Activated naive CD8-positive, alpha-beta T cell (primary cell): ENCODE measurements around the gene LIFR.

Experiments used
- H3K27ac Mint-ChIP-seq: one replicate; pipeline ENCODE4 v1.8.0; 2021; ENCODE audit warnings: mixed read lengths
- H3K27me3 Mint-ChIP-seq: one replicate; pipeline ENCODE4 v1.8.0; 2021; ENCODE audit warnings: mixed read lengths
- H3K36me3 Mint-ChIP-seq: one replicate; pipeline ENCODE4 v1.8.0; 2021; ENCODE audit warnings: mixed read lengths
- H3K4me1 Mint-ChIP-seq: one replicate; pipeline ENCODE4 v1.8.0; 2021; ENCODE audit warnings: low read depth, mixed read lengths
- H3K4me3 Mint-ChIP-seq: one replicate; pipeline ENCODE4 v1.8.0; 2021; ENCODE audit warnings: mild to moderate bottlenecking, mixed read lengths
- H3K9me3 Mint-ChIP-seq: one replicate; pipeline ENCODE4 v1.8.0; 2021; ENCODE audit warnings: low read depth, mixed read lengths

The LIFR gene

DNA sequence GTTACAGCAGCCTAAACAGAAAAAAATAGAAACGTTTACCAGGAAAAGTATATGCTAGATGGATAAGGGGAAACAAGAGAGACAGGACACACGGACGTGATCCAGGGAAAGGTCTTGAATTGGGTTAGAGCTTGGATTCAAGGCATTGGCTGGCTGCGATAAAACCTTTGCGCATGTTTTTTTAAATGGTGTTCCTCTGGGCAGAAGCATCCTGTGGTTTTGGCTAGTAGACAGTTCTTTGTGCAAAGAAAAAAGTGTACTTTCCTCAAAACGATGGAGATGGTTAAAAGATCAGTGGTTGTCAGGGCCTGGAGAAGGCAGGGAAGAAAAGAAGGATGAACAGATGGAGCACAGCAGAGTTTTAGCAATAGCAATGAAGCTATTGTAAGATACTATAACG lies 37.5 kb upstream of the LIFR start:
- no peaks in the 10 kb centered on the region for H3K36me3 Mint-ChIP-seq
- peaks cover 10% of the 10 kb centered on the region for H3K27me3 Mint-ChIP-seq
- H3K4me1 Mint-ChIP-seq = no peaks in the 10 kb centered on the region
- no peaks in the 10 kb centered on the region for H3K9me3 Mint-ChIP-seq
- H3K4me3 Mint-ChIP-seq = no peak overlapping the region
- H3K27ac Mint-ChIP-seq = no peak overlapping the region

DNA sequence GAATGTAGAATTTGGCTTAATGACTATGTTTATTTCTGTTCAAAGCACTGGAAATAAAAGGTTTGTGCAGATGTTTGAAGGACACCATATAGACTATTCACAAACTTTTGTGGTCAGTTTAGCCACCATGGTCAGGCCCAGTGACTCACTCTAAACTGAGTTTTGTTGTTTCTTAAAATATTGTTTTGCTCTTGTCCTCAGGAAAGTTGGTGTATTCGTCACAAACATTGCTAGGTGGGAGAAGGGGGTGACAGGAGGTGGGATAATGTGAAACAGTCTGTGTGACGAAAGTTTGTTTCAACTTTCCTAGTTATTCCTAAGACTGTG lies 35.0 kb upstream of the LIFR start:
- H3K36me3 Mint-ChIP-seq = no peaks in the 10 kb centered on the region
- no peak overlapping the region for H3K4me3 Mint-ChIP-seq
- H3K27ac Mint-ChIP-seq = no peak overlapping the region
- H3K4me1 Mint-ChIP-seq = no peaks in the 10 kb centered on the region
- H3K27me3 Mint-ChIP-seq = peaks cover 6% of the 10 kb centered on the region
- H3K9me3 Mint-ChIP-seq = no peaks in the 10 kb centered on the region

DNA sequence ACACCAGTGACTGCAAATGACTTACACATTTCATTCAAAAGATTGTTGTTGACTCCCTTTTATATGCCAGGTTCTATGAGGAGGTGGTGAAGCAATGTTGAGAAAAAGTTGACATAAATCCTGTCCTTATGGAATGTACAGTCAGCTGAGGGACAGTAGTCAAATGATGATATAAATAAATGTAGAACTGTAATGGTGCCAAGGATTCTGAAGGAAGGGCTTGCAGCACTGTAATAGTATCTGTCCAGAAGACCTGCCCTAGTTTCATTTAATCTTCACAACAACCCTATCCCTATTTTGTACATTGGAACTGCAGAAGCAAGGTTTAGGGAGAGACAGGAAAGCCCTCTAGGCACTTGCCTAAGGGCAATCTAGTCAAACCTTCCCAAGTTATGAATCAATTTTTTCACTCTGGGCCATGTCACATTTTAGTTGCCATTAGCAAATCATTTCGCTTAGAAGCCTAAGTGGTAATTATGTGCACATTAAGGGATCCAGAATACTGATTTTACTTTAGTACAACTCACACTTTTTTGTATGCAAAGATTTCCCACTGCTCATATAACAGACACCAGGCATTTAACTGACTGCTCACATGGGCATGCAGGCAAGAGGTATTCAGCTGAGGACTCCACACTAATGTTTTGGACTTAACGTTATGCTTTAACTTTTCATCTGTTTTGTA lies 34.5 kb upstream of the LIFR start:
- Mint-ChIP-seq H3K27me3 (peaks cover 6% of the 10 kb centered on the region), H3K36me3 (no peaks in the 10 kb centered on the region), H3K9me3 (no peaks in the 10 kb centered on the region), H3K4me3 (no peak overlapping the region), H3K4me1 (no peaks in the 10 kb centered on the region), H3K27ac (no peak overlapping the region)

DNA sequence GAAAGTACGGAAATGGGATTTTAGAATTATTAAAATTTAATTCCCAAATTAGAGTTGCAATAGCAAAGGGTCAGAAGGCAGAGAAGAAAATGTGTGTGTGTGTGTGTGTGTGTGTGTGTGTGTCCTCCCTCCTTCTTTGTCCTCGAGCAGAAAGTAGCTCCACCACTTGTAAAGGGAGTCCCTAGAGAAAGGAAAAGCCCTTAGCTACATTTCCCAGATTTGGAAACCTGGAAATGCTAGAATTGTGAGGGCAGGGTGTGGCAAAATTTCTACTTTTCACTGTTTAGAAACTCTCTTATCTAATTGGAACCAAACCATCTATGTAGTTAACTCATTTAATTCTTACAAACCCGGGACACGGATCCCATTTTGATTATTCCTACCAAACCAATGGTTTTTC lies 33.2 kb upstream of the LIFR start:
- no peak overlapping the region for H3K4me3 Mint-ChIP-seq
- no peaks in the 10 kb centered on the region for H3K4me1 Mint-ChIP-seq
- H3K9me3 Mint-ChIP-seq = no peaks in the 10 kb centered on the region
- H3K36me3 Mint-ChIP-seq = no peaks in the 10 kb centered on the region
- H3K27ac Mint-ChIP-seq = no peak overlapping the region
- H3K27me3 Mint-ChIP-seq = peaks cover 3% of the 10 kb centered on the region

DNA sequence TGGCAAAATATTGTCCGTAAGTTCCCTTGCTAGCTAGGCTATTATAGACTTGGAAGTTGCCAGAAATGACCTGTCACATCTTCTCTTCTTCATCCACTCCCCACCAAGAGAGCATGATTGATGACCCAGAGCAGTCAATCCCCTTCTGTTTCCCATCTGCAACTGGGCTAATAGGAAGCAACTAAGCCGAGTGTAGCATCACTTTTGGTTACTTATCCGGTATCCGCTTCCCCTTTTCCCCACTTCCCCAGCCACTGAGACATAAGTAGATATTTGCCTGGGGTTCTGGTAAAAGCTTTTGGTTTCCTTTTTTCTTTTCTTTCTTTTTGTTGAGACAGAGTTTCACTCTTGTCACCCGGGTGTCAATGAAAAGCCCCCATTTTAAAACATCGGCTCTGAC lies 29.4 kb upstream of the LIFR start:
- Mint-ChIP-seq H3K4me1 (no peaks in the 10 kb centered on the region), H3K4me3 (no peak overlapping the region), H3K27ac (no peak overlapping the region), H3K36me3 (no peaks in the 10 kb centered on the region), H3K9me3 (no peaks in the 10 kb centered on the region), H3K27me3 (peaks cover 21% of the 10 kb centered on the region)

DNA sequence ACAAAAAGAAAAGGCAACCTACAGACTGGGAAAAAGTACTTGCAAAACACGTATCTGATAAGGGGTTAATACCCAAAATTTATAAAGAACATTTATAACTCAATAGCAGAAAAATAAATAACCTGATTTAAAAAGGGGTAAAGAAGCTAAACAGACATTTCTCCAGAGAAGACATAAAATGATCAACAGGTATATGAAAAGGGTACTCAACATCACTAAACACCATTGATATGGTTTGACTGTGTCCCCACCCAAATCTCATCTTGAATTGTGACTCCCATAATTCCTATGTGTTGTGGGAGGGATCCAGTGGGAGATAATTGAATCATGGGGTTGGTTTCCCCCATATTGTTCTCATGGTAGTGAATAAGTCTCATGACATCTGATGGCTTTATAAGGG lies 27.1 kb upstream of the LIFR start:
- no peaks in the 10 kb centered on the region for H3K4me1 Mint-ChIP-seq
- no peak overlapping the region for H3K4me3 Mint-ChIP-seq
- no peaks in the 10 kb centered on the region for H3K9me3 Mint-ChIP-seq
- H3K27ac Mint-ChIP-seq = no peak overlapping the region
- H3K27me3 Mint-ChIP-seq = peaks cover 30% of the 10 kb centered on the region
- no peaks in the 10 kb centered on the region for H3K36me3 Mint-ChIP-seq

DNA sequence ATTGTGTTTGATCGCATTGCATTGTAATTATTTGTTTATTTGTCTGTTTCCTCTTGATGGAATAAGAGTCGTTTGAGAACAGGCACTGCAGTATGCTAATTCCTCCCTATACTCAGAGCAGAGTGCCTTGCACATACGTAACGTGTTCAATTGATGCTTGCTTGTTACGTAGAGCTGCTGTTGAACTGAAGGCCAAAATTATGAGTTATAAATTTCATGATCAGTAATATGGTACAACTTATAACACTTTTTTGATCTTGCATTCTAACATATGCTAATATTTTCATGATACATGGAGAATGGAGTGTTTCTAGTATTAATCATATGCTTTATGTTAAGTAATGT lies 26.5 kb upstream of the LIFR start:
- Mint-ChIP-seq H3K9me3 (no peaks in the 10 kb centered on the region), H3K27me3 (peaks cover 30% of the 10 kb centered on the region), H3K4me3 (no peak overlapping the region), H3K27ac (no peak overlapping the region), H3K36me3 (no peaks in the 10 kb centered on the region), H3K4me1 (no peaks in the 10 kb centered on the region)

DNA sequence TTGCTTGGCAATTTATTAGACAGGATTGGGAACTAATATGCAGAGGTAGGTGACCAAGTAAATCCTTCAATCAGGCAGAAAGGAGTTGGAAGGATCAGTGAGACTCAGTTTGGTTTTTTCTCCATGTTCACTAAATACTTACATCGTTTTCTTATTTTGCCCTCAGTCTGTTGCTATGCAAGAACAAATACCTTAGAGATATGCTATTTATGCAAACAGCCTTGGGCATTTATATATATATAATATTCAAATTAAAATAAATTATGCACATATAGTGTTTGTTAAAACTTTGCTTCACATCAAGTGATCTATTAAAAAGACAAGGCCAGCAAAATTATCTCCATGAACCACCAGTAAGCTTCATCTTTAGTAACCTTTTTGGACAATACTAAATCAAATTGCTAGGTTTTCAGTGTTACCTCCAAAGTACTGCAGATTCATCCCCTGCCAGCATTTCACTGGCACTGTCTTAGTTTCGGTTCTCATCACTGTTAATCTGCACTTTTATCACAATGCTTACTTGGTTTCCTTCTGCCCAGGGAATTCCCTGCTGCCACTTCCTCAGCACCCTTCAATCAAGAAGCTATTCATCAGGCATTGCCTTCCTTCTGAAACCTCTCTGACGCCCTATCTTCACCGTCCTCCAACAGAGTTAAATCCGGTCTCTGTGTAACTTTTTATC lies 26.0 kb upstream of the LIFR start:
- H3K4me3 Mint-ChIP-seq = no peak overlapping the region
- H3K9me3 Mint-ChIP-seq = no peaks in the 10 kb centered on the region
- peaks cover 30% of the 10 kb centered on the region for H3K27me3 Mint-ChIP-seq
- no peaks in the 10 kb centered on the region for H3K36me3 Mint-ChIP-seq
- H3K27ac Mint-ChIP-seq = no peak overlapping the region
- no peaks in the 10 kb centered on the region for H3K4me1 Mint-ChIP-seq

DNA sequence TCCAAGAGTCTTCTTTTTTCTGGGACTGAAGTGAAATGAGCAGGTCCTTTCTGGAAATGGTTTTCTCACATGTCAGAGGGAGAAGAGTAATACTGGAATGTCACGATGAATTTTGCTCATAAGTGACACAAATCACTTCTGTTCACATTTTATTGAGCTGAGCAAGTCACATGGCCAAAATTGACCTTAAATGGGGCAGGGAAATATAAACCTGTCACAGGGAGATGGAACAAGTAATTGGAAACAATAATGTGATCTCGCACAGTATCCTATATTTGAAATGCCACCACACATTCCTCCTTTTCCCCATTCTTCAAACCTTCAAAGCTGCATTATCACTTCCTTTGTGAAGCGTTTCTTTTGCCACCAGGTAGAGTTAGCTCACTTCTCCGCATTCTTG lies 25.2 kb upstream of the LIFR start:
- Mint-ChIP-seq H3K9me3 (no peaks in the 10 kb centered on the region), H3K4me3 (no peak overlapping the region), H3K27me3 (peaks cover 29% of the 10 kb centered on the region), H3K27ac (no peak overlapping the region), H3K4me1 (no peaks in the 10 kb centered on the region), H3K36me3 (no peaks in the 10 kb centered on the region)

DNA sequence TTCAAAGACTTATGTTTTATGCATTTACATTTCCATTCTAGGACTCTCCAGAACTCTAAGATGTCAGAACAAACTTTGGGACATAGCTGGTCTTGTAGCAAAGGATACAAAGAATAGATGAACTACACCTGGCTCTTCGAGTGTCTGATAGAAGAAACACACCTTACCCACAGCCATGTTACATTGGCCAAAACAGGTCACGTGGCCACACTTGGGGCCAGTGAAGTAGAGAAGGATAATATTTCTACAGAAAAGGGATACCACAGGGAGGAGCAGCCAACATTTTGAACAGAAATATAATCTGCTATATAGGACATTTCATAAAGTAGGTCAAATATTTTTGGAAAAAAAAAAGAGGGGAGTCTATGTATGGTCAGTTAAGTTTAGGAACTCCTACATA lies 22.7 kb upstream of the LIFR start:
- Mint-ChIP-seq H3K9me3 (no peaks in the 10 kb centered on the region), H3K27ac (no peak overlapping the region), H3K4me3 (no peak overlapping the region), H3K36me3 (no peaks in the 10 kb centered on the region), H3K27me3 (peaks cover 26% of the 10 kb centered on the region), H3K4me1 (no peaks in the 10 kb centered on the region)

DNA sequence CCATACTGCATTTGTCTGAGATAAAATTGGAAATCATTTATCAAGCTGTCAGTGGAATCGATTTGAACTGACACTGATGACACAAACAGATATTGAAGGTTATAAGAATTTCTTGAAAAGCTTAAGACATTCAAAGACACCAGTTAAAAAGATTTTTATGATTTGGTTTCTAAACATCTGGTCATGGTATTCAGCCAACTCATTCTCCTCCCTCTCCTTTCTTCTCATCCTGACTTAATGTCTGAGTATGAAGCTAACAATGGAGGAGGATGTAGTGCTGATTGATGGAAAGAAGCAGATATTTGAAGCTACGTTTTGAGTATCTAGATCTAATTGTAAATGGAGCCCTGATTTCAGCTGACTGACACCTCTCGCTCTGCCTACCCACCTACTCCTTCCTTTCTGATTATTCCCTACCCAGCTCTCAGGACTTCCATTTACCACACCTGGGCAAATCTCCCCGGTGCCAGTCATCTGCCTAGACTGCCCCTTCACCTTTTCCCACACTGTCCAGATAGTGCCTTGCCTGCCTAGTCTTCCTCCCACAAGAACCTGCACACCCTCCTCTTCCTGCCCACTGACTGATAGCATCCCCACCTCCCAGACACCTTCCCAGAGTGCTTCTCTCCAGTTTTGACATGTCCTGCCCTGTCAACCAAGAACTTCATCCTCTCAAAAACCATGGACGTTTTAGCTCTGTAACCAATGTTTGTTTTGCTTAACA lies 20.7 kb upstream of the LIFR start:
- Mint-ChIP-seq H3K9me3 (no peaks in the 10 kb centered on the region), H3K36me3 (no peaks in the 10 kb centered on the region), H3K4me3 (no peak overlapping the region), H3K27ac (no peak overlapping the region), H3K27me3 (peaks cover 19% of the 10 kb centered on the region), H3K4me1 (no peaks in the 10 kb centered on the region)

DNA sequence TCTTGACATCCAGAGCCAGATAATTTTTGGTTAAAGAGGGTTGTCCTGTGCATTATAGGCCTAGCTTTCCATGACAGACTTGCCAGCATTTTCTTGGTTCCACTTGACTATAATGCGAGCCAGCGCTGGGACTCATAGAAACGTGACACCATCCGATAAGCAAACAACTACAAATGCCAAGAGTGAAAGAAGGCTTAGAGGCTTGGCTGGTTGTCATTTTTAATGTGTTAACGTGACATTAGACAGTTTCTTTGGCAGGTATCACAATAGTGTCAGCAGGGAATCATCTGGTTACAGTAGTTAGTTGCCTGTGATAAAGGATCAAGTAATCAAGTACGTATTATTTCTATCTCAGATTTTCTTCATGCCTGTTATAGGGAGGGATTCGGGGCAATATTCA lies 20.0 kb upstream of the LIFR start:
- no peaks in the 10 kb centered on the region for H3K36me3 Mint-ChIP-seq

DNA sequence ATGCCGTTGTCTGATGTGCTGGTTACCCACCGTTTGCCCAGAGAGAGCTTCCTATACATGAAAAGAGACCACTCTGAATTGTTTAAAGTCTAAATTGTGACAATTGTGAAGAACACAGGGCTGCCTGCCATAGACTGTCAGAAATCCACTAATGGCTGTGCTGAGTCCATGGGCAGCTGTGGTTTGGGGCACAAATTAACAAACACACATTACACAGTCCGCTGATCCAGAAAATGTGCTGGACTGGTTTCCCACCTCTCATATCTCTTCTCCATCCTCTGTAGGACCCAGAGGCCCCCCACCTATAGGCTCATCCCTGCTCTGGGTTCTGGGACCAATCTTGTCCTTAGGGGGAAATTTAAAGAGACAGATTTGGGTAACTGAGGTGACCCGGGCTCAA lies 19.0 kb upstream of the LIFR start:
- H3K27ac Mint-ChIP-seq = no peak overlapping the region
- H3K27me3 Mint-ChIP-seq = peaks cover 13% of the 10 kb centered on the region
- no peaks in the 10 kb centered on the region for H3K4me1 Mint-ChIP-seq
- H3K9me3 Mint-ChIP-seq = no peaks in the 10 kb centered on the region
- H3K4me3 Mint-ChIP-seq = no peak overlapping the region
- no peaks in the 10 kb centered on the region for H3K36me3 Mint-ChIP-seq

More for the DNA sequence above, 20.0 kb upstream of the LIFR start:
- Mint-ChIP-seq H3K4me1 (no peaks in the 10 kb centered on the region), H3K9me3 (no peaks in the 10 kb centered on the region), H3K4me3 (no peak overlapping the region), H3K27me3 (peaks cover 17% of the 10 kb centered on the region), H3K27ac (no peak overlapping the region)

DNA sequence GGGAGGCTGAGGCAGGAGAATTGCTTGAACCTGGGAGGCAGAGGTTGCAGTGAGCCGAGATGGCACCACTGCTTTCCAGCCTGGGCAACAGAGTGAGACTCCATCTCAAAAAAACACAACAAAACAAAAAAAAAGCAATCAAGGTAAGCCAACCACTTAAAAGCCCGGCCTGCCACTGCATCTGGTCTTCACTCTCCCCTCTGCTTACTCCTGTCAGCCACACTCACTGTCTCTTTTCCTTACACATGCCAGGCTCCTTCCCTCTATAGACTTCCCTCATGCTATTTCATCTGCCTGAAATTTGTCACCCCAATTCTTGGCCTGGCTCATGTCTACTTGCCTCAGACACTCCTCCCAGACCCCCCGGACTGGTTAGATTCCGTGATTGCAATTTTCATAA lies 17.6 kb upstream of the LIFR start:
- H3K36me3 Mint-ChIP-seq = no peaks in the 10 kb centered on the region
- no peaks in the 10 kb centered on the region for H3K4me1 Mint-ChIP-seq
- H3K27ac Mint-ChIP-seq = no peak overlapping the region
- H3K27me3 Mint-ChIP-seq = peaks cover 13% of the 10 kb centered on the region
- H3K4me3 Mint-ChIP-seq = no peak overlapping the region
- no peaks in the 10 kb centered on the region for H3K9me3 Mint-ChIP-seq

DNA sequence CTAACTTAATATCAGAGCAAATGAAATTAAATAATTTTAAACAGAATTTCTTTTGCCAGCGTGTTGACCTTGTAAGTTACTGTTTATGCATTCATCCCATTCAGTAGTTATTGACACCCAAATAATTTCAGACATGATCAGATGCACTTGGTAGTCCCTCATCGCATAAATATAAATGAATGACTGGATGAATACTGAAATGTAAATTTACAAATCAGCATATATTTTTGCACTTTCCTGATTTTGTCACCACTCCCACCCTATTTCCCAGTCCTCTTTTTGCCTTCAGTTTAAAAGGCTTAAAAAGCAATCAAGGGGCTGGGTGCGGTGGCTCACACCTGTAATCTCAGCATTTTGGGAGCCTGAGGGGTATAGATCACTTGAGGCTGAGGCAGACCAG lies 17.1 kb upstream of the LIFR start:
- no peaks in the 10 kb centered on the region for H3K4me1 Mint-ChIP-seq
- no peak overlapping the region for H3K27ac Mint-ChIP-seq
- no peaks in the 10 kb centered on the region for H3K36me3 Mint-ChIP-seq
- no peaks in the 10 kb centered on the region for H3K9me3 Mint-ChIP-seq
- no peak overlapping the region for H3K4me3 Mint-ChIP-seq
- peaks cover 11% of the 10 kb centered on the region for H3K27me3 Mint-ChIP-seq

DNA sequence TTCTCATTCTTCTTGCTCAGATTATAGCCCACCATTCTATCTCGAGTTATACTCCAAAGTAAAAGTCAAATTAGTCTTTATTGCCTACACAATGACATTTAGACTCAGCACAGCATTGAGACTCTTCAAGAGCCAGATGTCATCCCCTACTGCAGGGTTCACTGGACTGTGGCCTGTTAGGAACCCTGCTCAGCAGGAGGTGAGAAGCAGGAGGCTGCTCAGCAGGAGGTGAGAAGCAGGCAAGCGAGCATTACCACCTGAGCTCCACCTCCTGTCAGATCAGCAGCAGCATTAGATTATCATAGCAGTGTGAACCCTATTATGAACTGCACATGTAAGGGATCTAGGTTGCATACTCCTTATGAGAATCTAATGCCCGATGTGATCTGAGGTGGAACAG lies 12.7 kb upstream of the LIFR start:
- H3K36me3 Mint-ChIP-seq = no peaks in the 10 kb centered on the region
- H3K9me3 Mint-ChIP-seq = no peaks in the 10 kb centered on the region
- H3K4me1 Mint-ChIP-seq = no peaks in the 10 kb centered on the region
- no peak overlapping the region for H3K4me3 Mint-ChIP-seq
- H3K27ac Mint-ChIP-seq = no peak overlapping the region
- peaks cover 15% of the 10 kb centered on the region for H3K27me3 Mint-ChIP-seq
